A549 (cell line): Measurements from ENCODE around the gene C20orf204. TPM values are rescaled to one million over a fixed set of nuclear protein-coding genes. Genes with fewer than 3 reads are reported as not detected.
A peak's percentile ranks its signal among the peaks of the same experiment; 100 is the strongest.

Source experiments
- ATAC-seq, 2 experiments: fragments of 200-7000 bp in 1 of 2; fragments of >200 bp in 1 of 2; cut with Nextera tagmentation in 1 of 2; cut with Tn5 transposase in 1 of 2; 3 replicates each; pipeline versions ENCODE4 v1.8.0 to v1.9.1; 2018 to 2020; ENCODE audit warnings: mild to moderate bottlenecking in 1 of 2, moderate library complexity in 1 of 2
- CTCF ChIA-PET: fragments of 300-600 bp; sonication (Branson Sonifier 250); formaldehyde crosslinking; extraction: SDS; loops from one replicate; lab custom pipeline; 2021; ENCODE audit warnings: antibody characterized with exemption, inconsistent platforms; lab: Yijun Ruan, JAX
- POLR2A ChIA-PET: fragments of 350-600 bp; formaldehyde crosslinking; extraction: SDS; loops from one replicate; lab custom pipeline; 2021; ENCODE audit warnings: antibody characterized with exemption, inconsistent platforms; lab: Yijun Ruan, JAX
- DNase-seq, 2 experiments: peaks; one replicate each; pipeline versions ENCODE4 v3.0.0 to v3.0.0-alpha.2; 2011 to 2016; ENCODE audit warnings: low read depth in 1 of 2, low spot score in 1 of 2
- FAIRE-seq: peaks from 2 replicates; lab custom pipeline; 2011; peaks lifted over from hg19 to GRCh38; lab: Jason Lieb, UNC
- H3K27ac ChIP-seq, 2 experiments: fragments of >200 bp; sonication (Bioruptor Twin); formaldehyde crosslinking; 3 replicates each; pipeline ENCODE4 v1.5.1; 2016 to 2017
- H3K4me1 ChIP-seq: fragments of >200 bp; sonication (Bioruptor Twin); formaldehyde crosslinking; 3 replicates; pipeline ENCODE4 v1.6.1; 2016
- H3K4me2 ChIP-seq: fragments of >200 bp; sonication (Bioruptor Twin); formaldehyde crosslinking; 3 replicates; pipeline ENCODE4 v1.6.1; 2016
- H3K4me3 ChIP-seq: fragments of >200 bp; sonication (Bioruptor Twin); formaldehyde crosslinking; 3 replicates; pipeline ENCODE4 v1.5.1; 2016
- H3K9me3 ChIP-seq: fragments of >200 bp; sonication (Bioruptor Twin); formaldehyde crosslinking; 3 replicates; pipeline ENCODE4 v1.6.1; 2016
- CHD4 ChIP-seq: fragments of 200-600 bp; sonication (generic); IDR thresholded peaks from 2 replicates; pipeline ENCODE4 v1.6.1; 2016; ENCODE audit warnings: antibody characterized with exemption, mild to moderate bottlenecking, borderline replicate concordance
- FOSL2 ChIP-seq, 2 experiments: fragments of 450-650 bp in 1 of 2; fragments of >200 bp in 1 of 2; sonication (Bioruptor Twin) in 1 of 2; formaldehyde crosslinking; IDR thresholded peaks; 2 replicates each; pipeline versions ENCODE4 v1.5.0 to v1.6.1; 2016 to 2020; ENCODE audit warnings: mild to moderate bottlenecking in 1 of 2, moderate library complexity in 1 of 2
- GATA3 ChIP-seq: IDR thresholded peaks from 2 replicates; pipeline ENCODE4 v1.6.1; 2012; ENCODE audit warnings: borderline replicate concordance
- HDAC2 ChIP-seq: fragments of 200-600 bp; sonication (generic); IDR thresholded peaks from 2 replicates; pipeline ENCODE4 v1.6.1; 2016
- HOXB5 ChIP-seq: fragments of 250-450 bp; sonication (Bioruptor Pico); IDR thresholded peaks from 2 replicates; pipeline ENCODE4 v1.5.0; 2020; ENCODE audit warnings: mild to moderate bottlenecking, moderate library complexity
- JUN ChIP-seq, 2 experiments: fragments of >200 bp; sonication (Bioruptor Twin); formaldehyde crosslinking; IDR thresholded peaks; 2 replicates in 1 of 2; 3 replicates in 1 of 2; pipeline ENCODE4 v1.6.1; 2016 to 2017
- KDM5A ChIP-seq: fragments of 200-600 bp; sonication (generic); IDR thresholded peaks from 2 replicates; pipeline ENCODE4 v1.6.1; 2016; ENCODE audit warnings: antibody characterized with exemption, mild to moderate bottlenecking
- MAZ ChIP-seq: fragments of 150-350 bp; IDR thresholded peaks from 2 replicates; pipeline ENCODE4 v1.6.1; 2014; ENCODE audit warnings: antibody characterized with exemption, low read depth, low read length, borderline replicate concordance
- NFE2L2 ChIP-seq: fragments of 150-350 bp; conservative IDR thresholded peaks from 2 replicates; pipeline ENCODE4 v1.6.1; 2014; ENCODE audit warnings: low read length
- POLR2AphosphoS2 ChIP-seq: conservative IDR thresholded peaks from 2 replicates; pipeline ENCODE4 v1.6.1; 2012; ENCODE audit warnings: low read length, improper control_type of control experiment, inconsistent platforms
- RARB ChIP-seq: fragments of 250-450 bp; sonication (Bioruptor Pico); IDR thresholded peaks from 2 replicates; pipeline ENCODE4 v1.8.0; 2021; ENCODE audit warnings: mild to moderate bottlenecking, moderate library complexity
- RFX5 ChIP-seq: fragments of 450-650 bp; IDR thresholded peaks from 2 replicates; pipeline ENCODE4 v1.7.1; 2014; ENCODE audit warnings: antibody characterized with exemption, mild to moderate bottlenecking, moderate library complexity
- WGBS: methylation state at CpG from one replicate; pipeline ENCODE4 v1.1.6; 2017; ENCODE audit errors: missing lambda C conversion rate; 5-methylcytosine and 5-hydroxymethylcytosine counted together
- polyA plus RNA-seq, 4 experiments: library from polyadenylated mRNA; depleted of rRNA in 3 of 4; stranded (reverse); fragments of >200 nt; fragmentation: RNase III in 1 of 4; extraction: RNeasy Plus Mini Kit Qiagen cat#74134 plus additional on column Dnase treatment in 1 of 4; gene quantifications; 2 replicates in 3 of 4; 3 replicates in 1 of 4; pipeline ENCODE4 v1.2.3, GENCODE V29; 2011 to 2017
- TF ChIP-seq, protein P1 (sequence below): fragments of >200 bp; sonication (Bioruptor Twin); formaldehyde crosslinking; IDR thresholded peaks from 3 replicates; pipeline ENCODE4 v1.5.1; 2016
- TF ChIP-seq, protein P2 (sequence below): fragments of 250-450 bp; sonication (Bioruptor Pico); IDR thresholded peaks from 2 replicates; pipeline ENCODE4 v1.5.0; 2020; ENCODE audit warnings: low read depth, mild to moderate bottlenecking, moderate library complexity

Gene C20orf204
- polyA plus RNA-seq, 2 of the 4 experiments (the other 2 are of a cell fraction), result 0.21 to 0.59 TPM

DNA sequence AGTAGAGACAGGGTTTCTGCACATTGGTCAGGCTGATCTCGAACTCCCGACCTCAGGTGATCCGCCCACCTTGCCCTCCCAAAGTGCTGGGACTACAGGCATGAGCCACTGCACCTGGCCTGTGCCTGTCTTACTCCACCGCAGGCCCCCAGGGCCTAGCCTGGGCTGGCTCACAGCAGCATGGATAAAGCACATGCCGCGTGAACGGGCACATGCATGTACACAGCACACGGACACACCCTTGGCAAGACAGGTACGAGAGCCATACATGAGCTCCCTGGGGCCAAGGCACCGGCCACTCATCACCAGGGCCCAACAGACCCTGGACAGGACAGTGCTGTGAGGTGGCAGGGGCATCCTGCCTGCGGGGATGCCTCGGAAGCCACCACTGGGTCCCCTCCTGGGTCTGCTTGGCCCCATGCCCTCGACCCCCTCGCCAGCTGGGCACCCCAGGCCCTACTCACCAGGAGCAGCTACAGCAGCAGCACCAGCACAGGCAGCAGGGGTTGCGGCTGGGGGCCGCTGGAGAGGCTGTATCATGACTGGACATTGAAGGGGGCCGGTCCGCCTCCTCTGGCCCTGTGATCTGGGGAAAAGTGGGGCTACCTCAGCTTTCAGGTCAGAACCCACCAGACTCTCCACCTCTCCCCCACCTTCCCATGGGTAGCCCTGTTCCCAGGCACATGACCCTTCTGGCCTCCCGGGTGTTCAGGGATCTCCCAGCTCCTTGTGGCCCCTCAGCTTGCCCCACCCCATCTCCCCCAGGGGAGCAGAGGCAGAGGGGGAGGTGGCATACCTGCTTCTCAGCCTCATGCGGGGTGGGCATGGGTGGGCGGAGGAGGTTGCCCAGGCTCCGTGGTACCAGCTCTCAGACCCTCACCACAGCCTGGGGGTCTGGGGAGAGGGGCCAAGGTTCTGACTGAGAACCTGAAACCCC lies 40.3 kb downstream of the C20orf204 start (continued):
- TF ChIP-seq, protein P1, sequence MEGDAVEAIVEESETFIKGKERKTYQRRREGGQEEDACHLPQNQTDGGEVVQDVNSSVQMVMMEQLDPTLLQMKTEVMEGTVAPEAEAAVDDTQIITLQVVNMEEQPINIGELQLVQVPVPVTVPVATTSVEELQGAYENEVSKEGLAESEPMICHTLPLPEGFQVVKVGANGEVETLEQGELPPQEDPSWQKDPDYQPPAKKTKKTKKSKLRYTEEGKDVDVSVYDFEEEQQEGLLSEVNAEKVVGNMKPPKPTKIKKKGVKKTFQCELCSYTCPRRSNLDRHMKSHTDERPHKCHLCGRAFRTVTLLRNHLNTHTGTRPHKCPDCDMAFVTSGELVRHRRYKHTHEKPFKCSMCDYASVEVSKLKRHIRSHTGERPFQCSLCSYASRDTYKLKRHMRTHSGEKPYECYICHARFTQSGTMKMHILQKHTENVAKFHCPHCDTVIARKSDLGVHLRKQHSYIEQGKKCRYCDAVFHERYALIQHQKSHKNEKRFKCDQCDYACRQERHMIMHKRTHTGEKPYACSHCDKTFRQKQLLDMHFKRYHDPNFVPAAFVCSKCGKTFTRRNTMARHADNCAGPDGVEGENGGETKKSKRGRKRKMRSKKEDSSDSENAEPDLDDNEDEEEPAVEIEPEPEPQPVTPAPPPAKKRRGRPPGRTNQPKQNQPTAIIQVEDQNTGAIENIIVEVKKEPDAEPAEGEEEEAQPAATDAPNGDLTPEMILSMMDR, result no peak

GRCh38 chr20:64077094-64077493 lies 41.1 kb downstream of the C20orf204 start:
- ChIA-PET CTCF (interaction anchor here (0.8 to 2.9 kb wide), 4 partner anchors 25 to 69 kb away, joined by 3 to 11 read pairs (median 4); no protein-coding TSS in a partner anchor), POLR2A (no interaction called here)
- ATAC-seq, result no peak
- Histone ChIP-seq H3K27ac (no peak overlapping the region), H3K4me3 (no peak overlapping the region), H3K9me3 (no peaks in the 10 kb centered on the region), H3K4me2 (no peak overlapping the region), H3K4me1 (peaks cover 21% of the 10 kb centered on the region)
- no peak for TF ChIP-seq CHD4
- no peak for TF ChIP-seq POLR2AphosphoS2
- TF ChIP-seq RARB (CRISPR knock-in tag), result no peak
- no peak for TF ChIP-seq GATA3
- no peak for FAIRE-seq
- DNase-seq, result no peak
- 91% methylated on average over 8 of the region's 8 CpGs for WGBS

DNA sequence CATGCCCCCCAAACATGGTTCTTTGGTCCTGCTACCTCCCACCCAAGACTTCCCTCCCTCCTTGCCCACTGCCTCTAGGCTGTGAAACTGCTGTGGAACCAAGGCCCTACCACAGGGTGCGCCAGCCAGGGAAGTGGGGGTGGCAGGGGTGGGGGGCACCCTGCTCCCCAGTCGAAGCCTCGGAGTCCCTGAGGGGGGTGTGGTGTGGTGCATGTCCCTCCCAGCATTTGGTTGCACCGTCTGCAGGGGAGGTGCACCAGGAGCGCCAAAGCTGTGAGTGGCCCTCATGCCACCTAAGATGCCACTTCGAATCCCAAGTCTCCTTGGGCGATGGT lies 41.5 kb downstream of the C20orf204 start:
- no peak for DNase-seq
- POLR2A ChIA-PET, result no interaction called here
- no peak for FAIRE-seq
- Histone ChIP-seq H3K9me3 (no peaks in the 10 kb centered on the region), H3K4me1 (peaks cover 21% of the 10 kb centered on the region), H3K4me3 (no peak overlapping the region), H3K27ac (no peak overlapping the region), H3K4me2 (no peak overlapping the region; the same call in 2 of the 3 replicates)
- CTCF ChIA-PET, result interaction anchor here (0.6 to 4.4 kb wide), 5 partner anchors 8 to 43 kb away, joined by 3 to 34 read pairs (median 4); no protein-coding TSS in a partner anchor
- no peak for ATAC-seq
- 89% methylated on average over 6 of the region's 7 CpGs for WGBS
- TF ChIP-seq NFE2L2 (no peak), MAZ (no peak), HDAC2 (no peak), KDM5A (no peak), FOSL2 (IDR thresholded peaks at IDR 0.05) (no peak), FOSL2 (CRISPR knock-in tag; IDR thresholded peaks at IDR 0.05) (no peak)

DNA sequence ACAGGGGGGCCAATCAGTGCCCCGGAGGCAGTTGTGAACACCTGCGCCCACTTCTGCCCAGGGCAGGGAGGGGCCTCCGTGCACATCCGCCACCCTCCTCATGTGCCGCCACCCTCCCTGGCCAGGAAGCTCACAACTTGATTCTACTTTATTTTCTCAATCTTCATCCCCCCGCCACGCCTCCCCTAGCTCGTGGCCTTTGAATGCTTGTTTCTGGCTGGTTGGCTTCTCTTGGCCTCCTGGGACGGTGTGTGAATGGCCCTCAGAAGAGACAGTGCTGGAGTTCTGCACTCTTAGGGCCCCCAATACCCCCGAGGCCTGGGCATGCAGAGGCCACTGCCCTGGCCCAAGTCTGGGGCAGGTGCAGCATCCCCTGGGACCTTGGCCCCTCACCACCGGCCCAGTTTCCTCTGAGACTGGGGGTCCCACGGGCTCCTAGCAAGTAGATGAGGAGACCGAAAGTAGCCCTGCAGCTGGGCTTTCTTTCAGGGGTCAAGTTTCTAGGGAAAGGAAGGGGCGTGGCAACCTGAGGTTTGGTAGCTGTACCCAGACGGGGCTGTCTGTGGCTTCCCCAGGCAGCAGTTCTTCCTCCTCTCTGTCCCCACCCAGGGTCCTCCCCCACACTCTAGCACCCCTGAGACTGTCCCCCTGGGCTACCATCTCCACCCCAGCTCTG lies 42.0 kb downstream of the C20orf204 start:
- H3K27ac ChIP-seq, result peak overlapping the region; percentile 93 to 96; a peak in 4 of 6 replicates
- DNase-seq (no peak), ATAC-seq (no peak), FAIRE-seq (no peak)
- no peaks in the 10 kb centered on the region for H3K9me3 ChIP-seq
- peaks cover 25% of the 10 kb centered on the region for H3K4me1 ChIP-seq
- CTCF ChIA-PET, result interaction anchor here (0.6 to 9.1 kb wide), 6 partner anchors 9 to 43 kb away, joined by 3 to 121 read pairs (median 10); no protein-coding TSS in a partner anchor
- 89% methylated on average over 13 of the region's 15 CpGs for WGBS
- H3K4me2 ChIP-seq, result peak overlapping the region; percentile 100
- no peak overlapping the region for H3K4me3 ChIP-seq
- TF ChIP-seq RFX5, result no peak
- TF ChIP-seq JUN (IDR thresholded peaks at IDR 0.05), result no peak
- no peak for TF ChIP-seq MAZ
- TF ChIP-seq HOXB5, result no peak
- TF ChIP-seq, protein P2, sequence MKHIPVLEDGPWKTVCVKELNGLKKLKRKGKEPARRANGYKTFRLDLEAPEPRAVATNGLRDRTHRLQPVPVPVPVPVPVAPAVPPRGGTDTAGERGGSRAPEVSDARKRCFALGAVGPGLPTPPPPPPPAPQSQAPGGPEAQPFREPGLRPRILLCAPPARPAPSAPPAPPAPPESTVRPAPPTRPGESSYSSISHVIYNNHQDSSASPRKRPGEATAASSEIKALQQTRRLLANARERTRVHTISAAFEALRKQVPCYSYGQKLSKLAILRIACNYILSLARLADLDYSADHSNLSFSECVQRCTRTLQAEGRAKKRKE (CRISPR knock-in tag), result no peak
- TF ChIP-seq HDAC2, result no peak
- TF ChIP-seq, all 56 proteins: peak for 0
- POLR2A ChIA-PET, result no interaction called here
